ENCODE measurements around the gene PTGFRN. TPM values are rescaled to one million over a fixed set of nuclear protein-coding genes. Genes with fewer than 3 reads are reported as not detected.

PTGFRN gene
- total and polyA plus RNA-seq, 7 donors = 0.79 to 8.1 (median 2.3) TPM

DNA sequence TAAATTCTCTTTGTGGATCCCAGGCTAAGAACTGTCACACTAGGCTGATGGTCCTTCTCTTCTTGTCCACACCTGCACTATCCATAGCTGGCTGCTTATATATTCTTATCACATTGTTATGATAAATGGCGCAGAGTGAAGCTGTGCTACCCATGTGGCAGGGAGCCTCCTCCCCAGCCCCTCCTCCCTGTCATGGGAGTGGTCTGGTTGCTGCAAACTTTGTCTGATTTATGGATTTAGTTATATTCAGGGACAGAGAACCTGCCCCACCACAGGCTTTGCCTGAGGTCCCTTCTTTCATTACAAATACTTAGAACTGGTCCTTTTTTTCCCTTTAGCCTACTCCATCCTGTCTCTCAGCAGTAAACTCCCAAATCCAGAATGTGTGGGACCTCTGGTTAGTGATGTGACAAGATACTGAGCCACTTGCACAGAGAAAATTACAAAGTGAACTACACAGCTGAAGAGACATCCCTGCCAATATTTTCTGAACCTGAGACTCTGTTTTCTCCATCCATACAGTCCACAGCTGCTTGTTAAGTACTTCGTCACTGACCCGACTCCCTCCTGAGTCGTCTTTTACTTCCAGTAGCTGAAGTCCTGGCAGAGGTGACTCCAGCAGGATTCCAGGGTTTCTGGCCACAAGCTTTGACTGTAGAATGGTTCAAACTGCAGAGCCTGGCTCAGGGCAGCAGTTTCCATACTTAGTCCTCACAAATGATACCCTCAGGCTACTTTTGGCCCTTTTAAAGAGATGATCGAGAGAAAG is 37.6 kb downstream of the PTGFRN start:
- H3K27me3 ChIP-seq (ENCODE audit: insufficient read depth in 3 of 3, low read length in 2 of 3) = peaks cover 0 to 6% (median 5%) of the 10 kb centered on the region in 3 donors
- WGBS, 3 donors = 35 to 54% (median 36%) methylated on average over 5 of the region's 5 CpGs
- no peak overlapping the region for H3K4me3 ChIP-seq
- H3K36me3 ChIP-seq (ENCODE audit: insufficient read depth in 1 of 2, low read depth in 1 of 2) = no peaks in the 10 kb centered on the region
- TF ChIP-seq CTCF (IDR thresholded peaks at IDR 0.05) = no peak
- ATAC-seq (no peak), DNase-seq (no peak)
- intact Hi-C loops (cut with DNase I) = no loop called here
- H3K9me3 ChIP-seq = no peaks in the 10 kb centered on the region
- no peak overlapping the region for H3K27ac ChIP-seq
- no peaks in the 10 kb centered on the region for H3K4me1 ChIP-seq

DNA sequence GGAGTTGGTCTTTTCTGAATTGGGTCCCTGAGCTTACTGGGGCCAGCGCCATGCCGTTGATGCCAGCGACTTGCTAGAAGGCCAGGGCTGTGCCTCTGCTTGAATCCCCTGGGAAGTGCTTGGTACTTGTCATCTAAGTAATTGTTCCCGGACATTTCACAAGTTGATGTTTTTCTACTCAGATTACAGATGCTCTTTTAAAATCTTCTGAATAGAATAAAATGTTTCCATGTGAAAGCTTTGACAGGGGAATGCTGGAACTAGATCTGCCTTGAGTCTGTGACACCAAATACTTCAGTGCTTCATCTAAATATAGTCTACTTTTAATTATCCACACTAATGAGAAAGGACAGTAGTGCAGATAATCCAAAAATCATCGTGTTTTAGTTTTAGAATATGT is 38.3 kb downstream of the PTGFRN start:
- H3K4me1 ChIP-seq = no peaks in the 10 kb centered on the region
- DNase-seq = peak in 1 of 2 donors; percentile 23
- no peaks in the 10 kb centered on the region for H3K9me3 ChIP-seq
- H3K36me3 ChIP-seq (ENCODE audit: insufficient read depth in 1 of 2, low read depth in 1 of 2) = no peaks in the 10 kb centered on the region
- intact Hi-C loops (cut with DNase I) = loop anchor here in 1 of 2 donors (1.0 kb wide), 1 partner anchor 29 kb away; no protein-coding TSS in a partner anchor
- peaks cover 0 to 6% (median 5%) of the 10 kb centered on the region in 3 donors for H3K27me3 ChIP-seq (ENCODE audit: insufficient read depth in 3 of 3, low read length in 2 of 3)
- H3K27ac ChIP-seq = no peak overlapping the region
- no peak overlapping the region for H3K4me3 ChIP-seq
- TF ChIP-seq CTCF (IDR thresholded peaks at IDR 0.05) = no peak
- WGBS, 3 donors = 30 to 64% (median 50%) methylated on average over 5 of the region's 5 CpGs
- peak in 1 of 4 donors; percentile 18 for ATAC-seq

GRCh38 chr1:116948642-116949041 is 38.9 kb downstream of the PTGFRN start:
- Histone ChIP-seq H3K9me3 (no peaks in the 10 kb centered on the region), H3K4me1 (no peaks in the 10 kb centered on the region), H3K4me3 (no peak overlapping the region), H3K27me3 (ENCODE audit: insufficient read depth in 3 of 3, low read length in 2 of 3) (peaks cover 0 to 6% (median 5%) of the 10 kb centered on the region in 3 donors), H3K36me3 (ENCODE audit: insufficient read depth in 1 of 2, low read depth in 1 of 2) (no peaks in the 10 kb centered on the region), H3K27ac (no peak overlapping the region)
- DNase-seq = no peak
- intact Hi-C loops (cut with DNase I) = loop anchor here in 1 of 2 donors (1.0 kb wide), 1 partner anchor 29 kb away; no protein-coding TSS in a partner anchor
- ATAC-seq = no peak
- 97 to 98% (median 97%) methylated on average over 1 of the region's 1 CpG for WGBS, 3 donors
- no peak for TF ChIP-seq CTCF (IDR thresholded peaks at IDR 0.05)

DNA sequence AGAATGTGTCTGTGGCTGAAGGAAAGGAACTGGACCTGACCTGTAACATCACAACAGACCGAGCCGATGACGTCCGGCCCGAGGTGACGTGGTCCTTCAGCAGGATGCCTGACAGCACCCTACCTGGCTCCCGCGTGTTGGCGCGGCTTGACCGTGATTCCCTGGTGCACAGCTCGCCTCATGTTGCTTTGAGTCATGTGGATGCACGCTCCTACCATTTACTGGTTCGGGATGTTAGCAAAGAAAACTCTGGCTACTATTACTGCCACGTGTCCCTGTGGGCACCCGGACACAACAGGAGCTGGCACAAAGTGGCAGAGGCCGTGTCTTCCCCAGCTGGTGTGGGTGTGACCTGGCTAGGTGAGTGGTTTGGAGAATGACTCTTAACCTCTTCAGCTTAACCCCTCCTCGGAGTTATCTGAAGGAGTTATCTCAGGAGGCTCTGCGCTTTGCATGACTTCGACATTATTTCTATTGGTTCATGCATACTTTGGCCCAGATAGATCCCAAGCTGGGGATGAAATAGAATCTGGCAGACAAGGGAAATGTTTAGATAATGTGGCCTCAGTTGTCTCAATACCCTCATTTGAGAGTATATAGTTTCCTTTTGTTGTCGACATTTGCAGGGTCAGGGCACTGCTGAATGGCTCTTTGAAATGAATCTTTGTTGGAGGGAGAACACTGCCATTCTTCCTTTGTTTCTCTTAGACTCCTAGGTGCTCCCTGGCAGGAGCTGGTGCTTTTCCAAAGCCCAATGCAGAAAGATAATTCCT is 39.7 kb downstream of the PTGFRN start:
- H3K4me3 ChIP-seq = no peak overlapping the region
- no peaks in the 10 kb centered on the region for H3K4me1 ChIP-seq
- no peak overlapping the region for H3K27ac ChIP-seq
- H3K9me3 ChIP-seq = no peaks in the 10 kb centered on the region
- H3K27me3 ChIP-seq (ENCODE audit: insufficient read depth in 3 of 3, low read length in 2 of 3) = peaks cover 0 to 6% (median 5%) of the 10 kb centered on the region in 3 donors
- no peak for TF ChIP-seq CTCF (IDR thresholded peaks at IDR 0.05)
- no peaks in the 10 kb centered on the region for H3K36me3 ChIP-seq (ENCODE audit: insufficient read depth in 1 of 2, low read depth in 1 of 2)
- peak; percentile 18 to 48 for DNase-seq
- intact Hi-C loops (cut with DNase I) = no loop called here
- WGBS, 3 donors = 44 to 61% (median 48%) methylated on average over 21 of the region's 21 CpGs
- ATAC-seq = peak; percentile 48 to 69 (median 58)

Data from psoas muscle (tissue), 8 donors.